ENCODE results near the gene FOXN3. TPM values are rescaled to one million over a fixed set of nuclear protein-coding genes. Genes with fewer than 3 reads are reported as not detected.

FOXN3 gene
- total RNA-seq, 1 donor from 2014 or later = 108 TPM

DNA sequence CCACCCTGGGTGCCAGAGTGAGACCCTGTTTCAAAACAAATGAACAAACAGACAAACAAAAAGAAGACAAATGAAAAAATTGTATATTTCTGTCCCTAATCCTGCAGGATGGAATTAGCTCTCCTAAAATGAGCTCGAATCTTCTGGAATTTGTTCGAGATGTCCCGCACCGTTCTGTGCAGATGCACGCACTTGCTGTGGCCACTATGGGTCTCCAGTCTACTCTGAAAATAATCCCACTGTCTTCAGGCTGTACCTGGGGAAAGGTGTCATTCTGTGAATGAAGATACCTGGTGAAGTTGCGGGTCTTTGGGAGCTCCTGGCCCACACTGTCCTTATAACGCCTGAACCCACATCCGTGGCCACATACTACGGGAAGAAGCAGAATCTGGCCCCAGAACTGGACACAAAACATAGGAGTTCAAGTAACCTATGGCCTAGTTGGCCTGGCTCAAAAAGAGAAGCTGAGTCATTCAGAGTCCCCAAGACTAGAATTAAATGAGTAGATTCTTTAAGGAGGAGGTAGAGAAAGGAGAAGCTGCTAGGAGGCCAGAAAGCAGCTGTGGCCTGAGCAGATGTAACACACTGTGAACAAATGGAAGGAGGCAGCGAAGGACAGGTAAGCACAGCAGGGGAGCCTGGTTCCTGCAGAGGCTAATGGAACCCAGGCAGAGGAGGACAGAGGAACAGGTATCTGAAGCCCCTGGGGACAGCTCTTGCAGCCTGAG is 108.6 kb downstream of the FOXN3 start:
- DNase-seq (ENCODE audit: low spot score) = no peak
- H3K27me3 Mint-ChIP-seq (ENCODE audit: unreplicated experiment) = peaks cover 6% of the 10 kb centered on the region
- no peak overlapping the region for H3K4me3 Mint-ChIP-seq (ENCODE audit: unreplicated experiment)
- no peak overlapping the region for H3K27ac Mint-ChIP-seq (ENCODE audit: unreplicated experiment)
- H3K4me1 Mint-ChIP-seq (ENCODE audit: unreplicated experiment) = peaks cover 17% of the 10 kb centered on the region
- no peaks in the 10 kb centered on the region for H3K36me3 Mint-ChIP-seq (ENCODE audit: low read depth, unreplicated experiment)
- no peaks in the 10 kb centered on the region for H3K9me3 Mint-ChIP-seq (ENCODE audit: unreplicated experiment)
- TF ChIP-seq, protein P1, sequence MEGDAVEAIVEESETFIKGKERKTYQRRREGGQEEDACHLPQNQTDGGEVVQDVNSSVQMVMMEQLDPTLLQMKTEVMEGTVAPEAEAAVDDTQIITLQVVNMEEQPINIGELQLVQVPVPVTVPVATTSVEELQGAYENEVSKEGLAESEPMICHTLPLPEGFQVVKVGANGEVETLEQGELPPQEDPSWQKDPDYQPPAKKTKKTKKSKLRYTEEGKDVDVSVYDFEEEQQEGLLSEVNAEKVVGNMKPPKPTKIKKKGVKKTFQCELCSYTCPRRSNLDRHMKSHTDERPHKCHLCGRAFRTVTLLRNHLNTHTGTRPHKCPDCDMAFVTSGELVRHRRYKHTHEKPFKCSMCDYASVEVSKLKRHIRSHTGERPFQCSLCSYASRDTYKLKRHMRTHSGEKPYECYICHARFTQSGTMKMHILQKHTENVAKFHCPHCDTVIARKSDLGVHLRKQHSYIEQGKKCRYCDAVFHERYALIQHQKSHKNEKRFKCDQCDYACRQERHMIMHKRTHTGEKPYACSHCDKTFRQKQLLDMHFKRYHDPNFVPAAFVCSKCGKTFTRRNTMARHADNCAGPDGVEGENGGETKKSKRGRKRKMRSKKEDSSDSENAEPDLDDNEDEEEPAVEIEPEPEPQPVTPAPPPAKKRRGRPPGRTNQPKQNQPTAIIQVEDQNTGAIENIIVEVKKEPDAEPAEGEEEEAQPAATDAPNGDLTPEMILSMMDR (IDR thresholded peaks at IDR 0.05; ENCODE audit: unreplicated experiment) = no peak

DNA sequence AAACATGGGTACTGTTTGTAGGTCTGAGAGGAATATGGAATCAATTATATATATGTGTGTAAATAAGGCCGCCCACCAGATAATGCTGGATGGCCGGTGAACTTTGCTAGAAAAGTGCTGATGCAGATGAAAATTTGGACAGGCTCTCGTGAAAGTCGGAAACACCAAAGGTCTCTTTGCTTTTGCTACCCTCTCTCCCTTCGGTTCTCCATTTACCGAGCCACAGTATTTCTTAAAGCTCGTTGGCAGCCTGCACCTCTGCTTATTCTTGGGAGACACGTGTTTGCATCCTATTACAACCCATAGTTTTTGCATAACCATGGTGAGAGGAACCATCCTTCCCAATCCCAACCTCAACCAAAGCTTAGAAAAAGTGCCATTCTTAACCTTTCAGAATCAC is 109.6 kb downstream of the FOXN3 start:
- Mint-ChIP-seq H3K4me1 (ENCODE audit: unreplicated experiment) (peaks cover 25% of the 10 kb centered on the region), H3K27ac (ENCODE audit: unreplicated experiment) (no peak overlapping the region), H3K36me3 (ENCODE audit: low read depth, unreplicated experiment) (peaks cover 6% of the 10 kb centered on the region)

DNA sequence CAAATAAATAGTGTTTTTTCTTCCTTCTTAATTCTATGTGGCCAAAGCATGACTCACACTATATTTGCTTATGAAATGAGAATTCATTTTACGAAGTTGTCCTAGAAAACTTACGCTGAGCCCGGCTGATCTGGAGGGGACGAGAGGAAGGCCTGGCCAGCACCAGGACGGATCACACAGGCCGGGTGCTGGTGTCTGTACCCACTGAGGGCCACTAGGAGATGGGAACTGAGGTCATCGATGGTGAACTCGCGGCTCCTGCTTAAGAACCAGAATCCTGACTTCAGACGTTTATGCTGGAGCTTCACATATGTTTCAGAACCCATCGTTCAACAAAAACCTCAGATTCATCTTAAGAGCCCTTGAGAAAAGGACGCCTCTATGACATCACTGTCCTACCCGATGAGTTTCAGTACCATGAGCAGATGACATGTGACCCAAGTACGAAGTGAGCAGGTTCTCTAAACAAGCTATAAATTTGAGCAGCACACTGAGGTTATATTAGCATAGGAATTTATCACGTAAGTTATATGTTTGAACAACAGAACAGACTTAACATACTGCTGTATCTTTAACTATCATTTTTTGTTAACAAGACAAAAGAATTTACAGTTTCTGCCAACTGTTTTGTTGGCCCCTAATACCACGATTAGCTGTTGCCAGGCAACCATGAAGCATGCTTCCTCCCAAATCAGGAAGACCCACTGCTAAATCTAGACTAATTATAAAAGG is 111.9 kb downstream of the FOXN3 start:
- TF ChIP-seq, protein P1 (IDR thresholded peaks at IDR 0.05; ENCODE audit: unreplicated experiment) = no peak
- no peak overlapping the region for H3K4me3 Mint-ChIP-seq (ENCODE audit: unreplicated experiment)
- H3K9me3 Mint-ChIP-seq (ENCODE audit: unreplicated experiment) = no peaks in the 10 kb centered on the region
- peak overlapping the region; percentile 94 for H3K27ac Mint-ChIP-seq (ENCODE audit: unreplicated experiment)
- peaks cover 10% of the 10 kb centered on the region for H3K36me3 Mint-ChIP-seq (ENCODE audit: low read depth, unreplicated experiment)
- peaks cover 25% of the 10 kb centered on the region for H3K4me1 Mint-ChIP-seq (ENCODE audit: unreplicated experiment)
- no peak for DNase-seq (ENCODE audit: low spot score)
- peaks cover 5% of the 10 kb centered on the region for H3K27me3 Mint-ChIP-seq (ENCODE audit: unreplicated experiment)

More for the DNA sequence above, 109.6 kb downstream of the FOXN3 start:
- TF ChIP-seq, protein P1 (IDR thresholded peaks at IDR 0.05; ENCODE audit: unreplicated experiment) = no peak
- Mint-ChIP-seq H3K27me3 (ENCODE audit: unreplicated experiment) (peaks cover 10% of the 10 kb centered on the region), H3K4me3 (ENCODE audit: unreplicated experiment) (no peak overlapping the region), H3K9me3 (ENCODE audit: unreplicated experiment) (no peaks in the 10 kb centered on the region)
- DNase-seq (ENCODE audit: low spot score) = no peak

DNA sequence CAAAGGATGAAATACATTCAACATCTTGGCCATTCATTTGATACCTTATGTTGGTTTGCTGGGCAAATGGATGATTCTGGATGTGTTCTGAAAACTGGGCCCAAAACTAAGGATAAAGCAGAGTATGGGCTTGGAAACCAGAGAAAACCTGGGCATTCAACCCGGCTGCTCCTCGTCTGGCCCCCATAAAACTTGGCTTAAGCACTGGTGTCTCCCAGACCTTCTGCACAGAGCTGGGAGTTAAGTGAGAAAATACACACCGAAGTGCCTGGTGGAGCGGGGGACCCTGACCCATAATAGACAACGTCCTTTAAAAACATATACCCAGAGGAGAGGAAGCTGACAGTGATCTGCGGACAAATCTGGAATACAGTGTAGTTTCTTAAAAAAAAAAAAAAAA is 112.5 kb downstream of the FOXN3 start:
- H3K4me1 Mint-ChIP-seq (ENCODE audit: unreplicated experiment) = peaks cover 25% of the 10 kb centered on the region
- peak overlapping the region; percentile 94 for H3K27ac Mint-ChIP-seq (ENCODE audit: unreplicated experiment)

More for the DNA sequence above, 112.5 kb downstream of the FOXN3 start:
- Mint-ChIP-seq H3K4me3 (ENCODE audit: unreplicated experiment) (peak overlapping the region; percentile 19), H3K9me3 (ENCODE audit: unreplicated experiment) (no peaks in the 10 kb centered on the region), H3K36me3 (ENCODE audit: low read depth, unreplicated experiment) (peaks cover 13% of the 10 kb centered on the region), H3K27me3 (ENCODE audit: unreplicated experiment) (peaks cover 7% of the 10 kb centered on the region)
- TF ChIP-seq, protein P1 (IDR thresholded peaks at IDR 0.05; ENCODE audit: unreplicated experiment) = no peak
- DNase-seq (ENCODE audit: low spot score) = no peak

All from endothelial cell (in vitro differentiated cells).